ENCODE measurements around the gene CCDC107. TPM values are rescaled to one million over a fixed set of nuclear protein-coding genes. Genes with fewer than 3 reads are reported as not detected.

Gene CCDC107
- total and polyA plus RNA-seq, 2 of the 13 experiments (the other 11 are each of a cell fraction or from before 2014, with no cell fraction given), result 7.1 to 15.2 TPM

DNA sequence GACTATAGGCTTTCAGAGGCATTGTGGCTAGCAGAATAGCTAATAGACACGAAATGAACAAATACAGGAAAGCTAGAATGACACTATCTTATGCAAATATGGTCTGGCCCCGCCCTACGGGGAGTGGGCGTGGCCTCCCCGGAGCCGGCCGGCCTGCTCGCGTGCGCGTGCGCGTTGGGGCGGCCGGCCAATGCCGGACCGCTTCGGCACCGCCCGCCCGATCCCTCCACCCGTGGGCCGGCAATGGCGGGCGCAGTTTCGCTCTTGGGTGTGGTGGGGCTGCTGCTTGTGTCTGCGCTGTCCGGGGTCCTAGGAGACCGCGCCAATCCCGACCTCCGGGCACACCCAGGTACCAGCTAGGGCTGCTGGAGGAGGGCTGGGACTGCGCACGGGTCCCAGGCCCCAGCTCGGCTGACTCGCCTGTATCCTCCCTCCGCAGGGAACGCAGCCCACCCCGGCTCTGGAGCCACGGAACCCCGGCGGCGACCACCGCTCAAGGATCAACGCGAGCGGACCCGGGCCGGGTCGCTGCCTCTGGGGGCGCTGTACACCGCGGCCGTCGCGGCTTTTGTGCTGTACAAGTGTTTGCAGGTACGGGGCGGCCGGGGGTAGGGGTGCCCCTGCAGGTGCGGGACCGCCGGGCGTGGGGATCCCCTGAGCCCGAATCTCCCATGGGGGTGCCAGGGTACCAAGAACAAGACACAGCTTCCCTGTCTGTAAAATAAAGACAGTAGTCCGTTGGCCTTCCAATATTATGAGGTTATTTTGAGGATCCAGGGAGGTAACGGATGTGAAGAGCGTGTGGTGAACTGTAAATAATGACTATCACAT lies at the start of gene CCDC107 (continued):
- TF ChIP-seq, protein P1, sequence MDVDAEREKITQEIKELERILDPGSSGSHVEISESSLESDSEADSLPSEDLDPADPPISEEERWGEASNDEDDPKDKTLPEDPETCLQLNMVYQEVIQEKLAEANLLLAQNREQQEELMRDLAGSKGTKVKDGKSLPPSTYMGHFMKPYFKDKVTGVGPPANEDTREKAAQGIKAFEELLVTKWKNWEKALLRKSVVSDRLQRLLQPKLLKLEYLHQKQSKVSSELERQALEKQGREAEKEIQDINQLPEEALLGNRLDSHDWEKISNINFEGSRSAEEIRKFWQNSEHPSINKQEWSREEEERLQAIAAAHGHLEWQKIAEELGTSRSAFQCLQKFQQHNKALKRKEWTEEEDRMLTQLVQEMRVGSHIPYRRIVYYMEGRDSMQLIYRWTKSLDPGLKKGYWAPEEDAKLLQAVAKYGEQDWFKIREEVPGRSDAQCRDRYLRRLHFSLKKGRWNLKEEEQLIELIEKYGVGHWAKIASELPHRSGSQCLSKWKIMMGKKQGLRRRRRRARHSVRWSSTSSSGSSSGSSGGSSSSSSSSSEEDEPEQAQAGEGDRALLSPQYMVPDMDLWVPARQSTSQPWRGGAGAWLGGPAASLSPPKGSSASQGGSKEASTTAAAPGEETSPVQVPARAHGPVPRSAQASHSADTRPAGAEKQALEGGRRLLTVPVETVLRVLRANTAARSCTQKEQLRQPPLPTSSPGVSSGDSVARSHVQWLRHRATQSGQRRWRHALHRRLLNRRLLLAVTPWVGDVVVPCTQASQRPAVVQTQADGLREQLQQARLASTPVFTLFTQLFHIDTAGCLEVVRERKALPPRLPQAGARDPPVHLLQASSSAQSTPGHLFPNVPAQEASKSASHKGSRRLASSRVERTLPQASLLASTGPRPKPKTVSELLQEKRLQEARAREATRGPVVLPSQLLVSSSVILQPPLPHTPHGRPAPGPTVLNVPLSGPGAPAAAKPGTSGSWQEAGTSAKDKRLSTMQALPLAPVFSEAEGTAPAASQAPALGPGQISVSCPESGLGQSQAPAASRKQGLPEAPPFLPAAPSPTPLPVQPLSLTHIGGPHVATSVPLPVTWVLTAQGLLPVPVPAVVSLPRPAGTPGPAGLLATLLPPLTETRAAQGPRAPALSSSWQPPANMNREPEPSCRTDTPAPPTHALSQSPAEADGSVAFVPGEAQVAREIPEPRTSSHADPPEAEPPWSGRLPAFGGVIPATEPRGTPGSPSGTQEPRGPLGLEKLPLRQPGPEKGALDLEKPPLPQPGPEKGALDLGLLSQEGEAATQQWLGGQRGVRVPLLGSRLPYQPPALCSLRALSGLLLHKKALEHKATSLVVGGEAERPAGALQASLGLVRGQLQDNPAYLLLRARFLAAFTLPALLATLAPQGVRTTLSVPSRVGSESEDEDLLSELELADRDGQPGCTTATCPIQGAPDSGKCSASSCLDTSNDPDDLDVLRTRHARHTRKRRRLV (CRISPR knock-in tag; IDR thresholded peaks at IDR 0.05), result no peak; the same call in 1 of the 2 replicates
- TF ChIP-seq TEAD3 (CRISPR knock-in tag; optimal IDR thresholded peaks at IDR 0.05; ENCODE audit: borderline replicate concordance), result no peak
- TF ChIP-seq TRIM24 (CRISPR knock-in tag; IDR thresholded peaks at IDR 0.05), result no peak
- TF ChIP-seq, protein P2, sequence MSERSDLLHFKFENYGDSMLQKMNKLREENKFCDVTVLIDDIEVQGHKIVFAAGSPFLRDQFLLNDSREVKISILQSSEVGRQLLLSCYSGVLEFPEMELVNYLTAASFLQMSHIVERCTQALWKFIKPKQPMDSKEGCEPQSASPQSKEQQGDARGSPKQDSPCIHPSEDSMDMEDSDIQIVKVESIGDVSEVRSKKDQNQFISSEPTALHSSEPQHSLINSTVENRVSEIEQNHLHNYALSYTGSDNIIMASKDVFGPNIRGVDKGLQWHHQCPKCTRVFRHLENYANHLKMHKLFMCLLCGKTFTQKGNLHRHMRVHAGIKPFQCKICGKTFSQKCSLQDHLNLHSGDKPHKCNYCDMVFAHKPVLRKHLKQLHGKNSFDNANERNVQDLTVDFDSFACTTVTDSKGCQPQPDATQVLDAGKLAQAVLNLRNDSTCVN (CRISPR knock-in tag; IDR thresholded peaks at IDR 0.05; ENCODE audit: borderline replicate concordance), result peak; percentile 56; the same call in 1 of the 2 replicates
- TF ChIP-seq ATRX (CRISPR knock-in tag; IDR thresholded peaks at IDR 0.05; ENCODE audit: borderline replicate concordance), result no peak
- peak; percentile 42; the same call in 1 of the 2 replicates for TF ChIP-seq ZMYM2 (CRISPR knock-in tag; IDR thresholded peaks at IDR 0.05)
- TF ChIP-seq ZNF343 (CRISPR knock-in tag; IDR thresholded peaks at IDR 0.05), result 0 out of 2 replicates have a peak, but pooled peaks have one; percentile 9
- TF ChIP-seq ZNF781 (CRISPR knock-in tag; IDR thresholded peaks at IDR 0.05; ENCODE audit: borderline replicate concordance, not compliant biosample characterization), result no peak
- TF ChIP-seq EED (CRISPR knock-in tag; IDR thresholded peaks at IDR 0.05), result no peak
- no peak for TF ChIP-seq GABPA (IDR thresholded peaks at IDR 0.05; ENCODE audit: low read depth, low read length)
- TF ChIP-seq GABPA (CRISPR knock-in tag; IDR thresholded peaks at IDR 0.05; ENCODE audit: low read depth), result 0 out of 2 replicates have a peak, but pooled peaks have one; percentile 10
- TF ChIP-seq, protein P3, sequence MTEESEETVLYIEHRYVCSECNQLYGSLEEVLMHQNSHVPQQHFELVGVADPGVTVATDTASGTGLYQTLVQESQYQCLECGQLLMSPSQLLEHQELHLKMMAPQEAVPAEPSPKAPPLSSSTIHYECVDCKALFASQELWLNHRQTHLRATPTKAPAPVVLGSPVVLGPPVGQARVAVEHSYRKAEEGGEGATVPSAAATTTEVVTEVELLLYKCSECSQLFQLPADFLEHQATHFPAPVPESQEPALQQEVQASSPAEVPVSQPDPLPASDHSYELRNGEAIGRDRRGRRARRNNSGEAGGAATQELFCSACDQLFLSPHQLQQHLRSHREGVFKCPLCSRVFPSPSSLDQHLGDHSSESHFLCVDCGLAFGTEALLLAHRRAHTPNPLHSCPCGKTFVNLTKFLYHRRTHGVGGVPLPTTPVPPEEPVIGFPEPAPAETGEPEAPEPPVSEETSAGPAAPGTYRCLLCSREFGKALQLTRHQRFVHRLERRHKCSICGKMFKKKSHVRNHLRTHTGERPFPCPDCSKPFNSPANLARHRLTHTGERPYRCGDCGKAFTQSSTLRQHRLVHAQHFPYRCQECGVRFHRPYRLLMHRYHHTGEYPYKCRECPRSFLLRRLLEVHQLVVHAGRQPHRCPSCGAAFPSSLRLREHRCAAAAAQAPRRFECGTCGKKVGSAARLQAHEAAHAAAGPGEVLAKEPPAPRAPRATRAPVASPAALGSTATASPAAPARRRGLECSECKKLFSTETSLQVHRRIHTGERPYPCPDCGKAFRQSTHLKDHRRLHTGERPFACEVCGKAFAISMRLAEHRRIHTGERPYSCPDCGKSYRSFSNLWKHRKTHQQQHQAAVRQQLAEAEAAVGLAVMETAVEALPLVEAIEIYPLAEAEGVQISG (CRISPR knock-in tag; IDR thresholded peaks at IDR 0.05), result peak; percentile 86
- TF ChIP-seq, protein P4, sequence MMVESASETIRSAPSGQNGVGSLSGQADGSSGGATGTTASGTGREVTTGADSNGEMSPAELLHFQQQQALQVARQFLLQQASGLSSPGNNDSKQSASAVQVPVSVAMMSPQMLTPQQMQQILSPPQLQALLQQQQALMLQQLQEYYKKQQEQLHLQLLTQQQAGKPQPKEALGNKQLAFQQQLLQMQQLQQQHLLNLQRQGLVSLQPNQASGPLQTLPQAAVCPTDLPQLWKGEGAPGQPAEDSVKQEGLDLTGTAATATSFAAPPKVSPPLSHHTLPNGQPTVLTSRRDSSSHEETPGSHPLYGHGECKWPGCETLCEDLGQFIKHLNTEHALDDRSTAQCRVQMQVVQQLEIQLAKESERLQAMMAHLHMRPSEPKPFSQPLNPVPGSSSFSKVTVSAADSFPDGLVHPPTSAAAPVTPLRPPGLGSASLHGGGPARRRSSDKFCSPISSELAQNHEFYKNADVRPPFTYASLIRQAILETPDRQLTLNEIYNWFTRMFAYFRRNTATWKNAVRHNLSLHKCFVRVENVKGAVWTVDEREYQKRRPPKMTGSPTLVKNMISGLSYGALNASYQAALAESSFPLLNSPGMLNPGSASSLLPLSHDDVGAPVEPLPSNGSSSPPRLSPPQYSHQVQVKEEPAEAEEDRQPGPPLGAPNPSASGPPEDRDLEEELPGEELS (CRISPR knock-in tag; IDR thresholded peaks at IDR 0.05), result peak; percentile 36; the same call in 1 of the 2 replicates
- TF ChIP-seq BRCA1 (CRISPR knock-in tag; IDR thresholded peaks at IDR 0.05), result no peak
- TF ChIP-seq NR2F2 (IDR thresholded peaks at IDR 0.05; ENCODE audit: borderline replicate concordance, low read depth), result no peak
- TF ChIP-seq TAF15 (IDR thresholded peaks at IDR 0.05; ENCODE audit: low read depth, low read length, poor library complexity, severe bottlenecking), result no peak
- no peak for TF ChIP-seq NFIC (IDR thresholded peaks at IDR 0.05; ENCODE audit: low read length)
